Endothelial cell of umbilical vein (primary cell): Measurements from ENCODE around the gene MTF1. TPM values are rescaled to one million over a fixed set of nuclear protein-coding genes. Genes with fewer than 3 reads are reported as not detected.

Source experiments
- BruUV-seq: library from RNA; stranded (reverse); fragments of 400-500 nt; replicated peaks from 2 replicates; lab custom pipeline; 2021; lab: Mats Ljungman, UMichigan
- CTCF ChIA-PET: fragments of 300-600, 350-600 bp; sonication (Branson Sonifier 250); formaldehyde crosslinking; loops from one replicate; lab custom pipeline; 2021; ENCODE audit warnings: antibody characterized with exemption, inconsistent platforms; lab: Charles Lee
- POLR2A ChIA-PET: fragments of 300-600, 350-600 bp; sonication (Branson Sonifier 250); formaldehyde crosslinking; loops from one replicate; lab custom pipeline; 2021; ENCODE audit warnings: antibody characterized with exemption, inconsistent platforms; lab: Charles Lee
- DNase-seq: peaks from one replicate; pipeline ENCODE4 v3.0.0-alpha.2; 2011; ENCODE audit warnings: low read depth, low spot score
- FAIRE-seq: peaks from 2 replicates; lab custom pipeline; 2011; peaks lifted over from hg19 to GRCh38; lab: Jason Lieb, UNC
- H2AFZ ChIP-seq: 2 replicates; pipeline ENCODE4 v1.6.0; 2012; ENCODE audit warnings: low read depth, low read length, control low read depth, inconsistent platforms
- H3K27ac ChIP-seq: 2 replicates; pipeline ENCODE4 v1.5.1; 2011; ENCODE audit warnings: low read depth, mild to moderate bottlenecking, control low read depth, low read length, moderate library complexity; ENCODE audit not compliant: insufficient read depth
- H3K27me3 ChIP-seq, 2 experiments: 2 replicates each; pipeline versions ENCODE4 v1.6.0 to v1.6.1; 2011; ENCODE audit warnings: low read length in 2 of 2, mixed read lengths in 1 of 2; ENCODE audit not compliant: control insufficient read depth in 2 of 2, insufficient read depth in 2 of 2
- H3K36me3 ChIP-seq, 2 experiments: 2 replicates in 1 of 2; 3 replicates in 1 of 2; pipeline ENCODE4 v1.5.1; 2011; ENCODE audit warnings: low read length in 2 of 2, mild to moderate bottlenecking in 1 of 2, moderate library complexity in 1 of 2; ENCODE audit not compliant: control insufficient read depth in 2 of 2, insufficient read depth in 2 of 2; ENCODE audit errors: extremely low read depth in 1 of 2
- H3K4me1 ChIP-seq: 3 replicates; pipeline ENCODE4 v1.5.1; 2011; ENCODE audit warnings: mild to moderate bottlenecking, low read length; ENCODE audit not compliant: control insufficient read depth, insufficient read depth; ENCODE audit errors: extremely low read depth
- H3K4me2 ChIP-seq: 2 replicates; pipeline ENCODE4 v1.6.1; 2011; ENCODE audit warnings: low read length, control low read depth, mixed read lengths; ENCODE audit not compliant: insufficient read depth
- H3K4me3 ChIP-seq, 3 experiments: fragments of 200-600 bp in 1 of 3; sonication (generic), shearing (Covaris generic) in 1 of 3; replicated peaks in 1 of 3; 2 replicates each; pipeline ENCODE4 v1.5.1; 2011 to 2016; ENCODE audit warnings: control low read depth in 3 of 3, low read length in 3 of 3, mild to moderate bottlenecking in 2 of 3, inconsistent platforms in 1 of 3, low read depth in 1 of 3, moderate library complexity in 1 of 3; ENCODE audit not compliant: insufficient read depth in 1 of 3
- H3K79me2 ChIP-seq: 2 replicates; pipeline ENCODE4 v1.6.0; 2012; ENCODE audit warnings: low read length, inconsistent platforms; ENCODE audit not compliant: control insufficient read depth, insufficient read depth
- H3K9ac ChIP-seq: replicated peaks from 2 replicates; pipeline ENCODE3; 2011; ENCODE audit warnings: low read length, control low read depth; ENCODE audit not compliant: insufficient read depth; ENCODE audit errors: extremely low read depth
- H3K9me1 ChIP-seq: replicated peaks from 3 replicates; pipeline ENCODE4 v1.6.0; 2011; ENCODE audit warnings: mild to moderate bottlenecking, low read length; ENCODE audit not compliant: control insufficient read depth, insufficient read depth; ENCODE audit errors: extremely low read depth
- H3K9me3 ChIP-seq: replicated peaks from 2 replicates; pipeline ENCODE4 v1.5.1; 2012; ENCODE audit warnings: low read length, inconsistent platforms; ENCODE audit not compliant: control insufficient read depth, insufficient read depth
- H4K20me1 ChIP-seq: replicated peaks from 2 replicates; pipeline ENCODE3; 2011; ENCODE audit warnings: mild to moderate bottlenecking, low read length; ENCODE audit not compliant: control insufficient read depth, insufficient read depth; ENCODE audit errors: extremely low read depth
- CTCF ChIP-seq, 2 donors: IDR thresholded peaks; 1 replicate in 1 of 2; 2 replicates in 1 of 2; pipeline ENCODE4 v1.5.1; 2011; ENCODE audit warnings: low read length in 2 of 2, mild to moderate bottlenecking in 2 of 2, moderate library complexity in 2 of 2, control low read depth in 1 of 2, inconsistent platforms in 1 of 2, low read depth in 1 of 2; ENCODE audit not compliant: insufficient read depth in 1 of 2; ENCODE audit errors: extremely low read depth in 1 of 2
- EZH2 ChIP-seq: IDR thresholded peaks from 2 replicates; pipeline ENCODE4 v1.6.1; 2012; ENCODE audit warnings: borderline replicate concordance, low read depth, mild to moderate bottlenecking, moderate library complexity, low read length, inconsistent platforms; ENCODE audit not compliant: severe bottlenecking
- FOS ChIP-seq: IDR thresholded peaks from 2 replicates; pipeline ENCODE4 v1.6.1; 2011; ENCODE audit warnings: mild to moderate bottlenecking, low read length, moderate library complexity, borderline replicate concordance; ENCODE audit not compliant: insufficient read depth
- GATA2 ChIP-seq: IDR thresholded peaks from 2 replicates; pipeline ENCODE4 v1.7.0; 2011; ENCODE audit warnings: low read depth, mild to moderate bottlenecking, moderate library complexity, mixed read lengths, low read length; ENCODE audit not compliant: insufficient read length, insufficient read depth
- JUN ChIP-seq: IDR thresholded peaks from 2 replicates; pipeline ENCODE4 v1.6.1; 2011; ENCODE audit warnings: borderline replicate concordance, low read depth; ENCODE audit not compliant: insufficient read length, insufficient read depth
- MYC ChIP-seq: IDR thresholded peaks from one replicate; pipeline ENCODE4 v1.6.1; 2011; ENCODE audit warnings: mild to moderate bottlenecking, low read depth, low read length
- POLR2A ChIP-seq: IDR thresholded peaks from 2 replicates; pipeline ENCODE4 v1.6.1; 2012; ENCODE audit warnings: low read depth, mild to moderate bottlenecking, control low read depth, low read length
- POLR2AphosphoS5 ChIP-seq: IDR thresholded peaks from 2 replicates; pipeline ENCODE4 v1.6.1; 2012; ENCODE audit warnings: low read depth, mild to moderate bottlenecking, control low read depth, low read length, moderate library complexity; ENCODE audit not compliant: insufficient read depth
- dilution Hi-C: fragments of 300-500 bp; cut with MboI; formaldehyde crosslinking; loops from one replicate; pipeline ENCODE4 v1.15.0; 2019; ENCODE audit warnings: low sequenced_read_pairs; ENCODE audit not compliant: extremely low pct_ligation_motif_present
- intact Hi-C: fragments of 100-400 bp; cut with micrococcal nuclease; formaldehyde crosslinking; loops from one replicate; pipeline ENCODE4 v1.10.0; 2022
- polyA plus RNA-seq, 4 experiments: library from polyadenylated mRNA; depleted of rRNA in 3 of 4; stranded (reverse) in 3 of 4; unstranded in 1 of 4; fragments of >200 nt; gene quantifications; 2 replicates each; pipeline versions ENCODE4 v1.2.1 to v1.2.3, GENCODE V29; 2011 to 2012; ENCODE audit warnings: missing spikeins in 1 of 4
- total RNA-seq: library from RNA; stranded (reverse); gene quantifications from 2 replicates; pipeline ENCODE4 v1.2.3, GENCODE V29; 2021
- TF ChIP-seq, protein P1 (sequence below): IDR thresholded peaks from 2 replicates; pipeline ENCODE4 v1.6.1; 2011; ENCODE audit not compliant: insufficient read depth, insufficient read length

MTF1 gene
- total and polyA plus RNA-seq, 2 donors (not counting 3 experiments of a cell fraction or from before 2014, with no cell fraction given), result 4.9 to 18.5 TPM

GRCh38 chr1:37862330-37862729 lies 2.9 kb upstream of the MTF1 start:
- Histone ChIP-seq H3K27ac (no peak overlapping the region), H2AFZ (no peak overlapping the region), H3K4me3 (no peak overlapping the region), H3K36me3 (peaks cover 1 to 7% of the 10 kb centered on the region in 2 experiments), H4K20me1 (no peaks in the 10 kb centered on the region), H3K4me2 (no peak overlapping the region), H3K9me3 (no peaks in the 10 kb centered on the region), H3K9me1 (no peaks in the 10 kb centered on the region), H3K79me2 (peaks cover 16% of the 10 kb centered on the region), H3K4me1 (peaks cover 11% of the 10 kb centered on the region), H3K9ac (no peak overlapping the region), H3K27me3 (no peaks in the 10 kb centered on the region)
- POLR2A ChIA-PET, result no interaction called here
- dilution Hi-C loops, result no loop called here
- CTCF ChIA-PET, result interaction anchor here (0.8 kb wide), 1 partner anchor 17 kb away, joined by 3 read pairs; no protein-coding TSS in a partner anchor
- intact Hi-C loops, result loop anchor here (10.0 kb wide), 1 partner anchor 388 kb away; the partner anchor contains the start of gene ZC3H12A
- DNase-seq (no peak), FAIRE-seq (no peak)
- no peak for TF ChIP-seq GATA2
- TF ChIP-seq, protein P1, sequence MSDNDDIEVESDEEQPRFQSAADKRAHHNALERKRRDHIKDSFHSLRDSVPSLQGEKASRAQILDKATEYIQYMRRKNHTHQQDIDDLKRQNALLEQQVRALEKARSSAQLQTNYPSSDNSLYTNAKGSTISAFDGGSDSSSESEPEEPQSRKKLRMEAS, result no peak
- no peak for TF ChIP-seq POLR2A
- no peak for TF ChIP-seq JUN
- TF ChIP-seq POLR2AphosphoS5, result no peak
- no peak for TF ChIP-seq CTCF (IDR thresholded peaks at IDR 0.05; ENCODE audit: extremely low read depth in 1 of 2, insufficient read depth in 1 of 2, low read depth in 1 of 2, low read length in 2 of 2)
- no peak for TF ChIP-seq MYC
- no peak for TF ChIP-seq FOS
- TF ChIP-seq EZH2, result no peak
- no TSS peak for BruUV-seq
